Measurements from ENCODE around the gene CTTNBP2NL. TPM values are rescaled to one million over a fixed set of nuclear protein-coding genes. Genes with fewer than 3 reads are reported as not detected.

CTTNBP2NL gene
- total and polyA plus RNA-seq, 4 donors: 1.7 to 4.4 (median 3.0) TPM

DNA sequence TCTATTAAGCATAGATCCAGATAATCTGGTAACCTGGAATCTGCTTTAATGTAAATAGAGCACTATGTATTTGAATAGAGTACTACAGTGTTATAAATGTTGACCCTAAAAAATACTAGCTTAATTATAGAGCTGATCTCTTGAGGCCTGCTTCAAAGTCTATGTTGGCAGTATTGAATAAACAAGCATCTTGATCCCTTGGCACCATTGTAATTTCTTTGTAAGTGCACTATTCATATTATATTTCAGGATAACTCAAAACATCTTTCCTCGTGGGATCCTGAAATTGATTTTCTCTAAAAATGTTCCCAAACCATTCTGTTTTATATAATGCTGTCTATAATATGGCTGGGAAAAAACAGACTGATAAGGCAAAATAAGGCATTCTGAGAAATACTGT, 10.8 kb downstream of the CTTNBP2NL start:
- Histone ChIP-seq H3K27ac (ENCODE audit: low read depth in 1 of 2, low read length in 2 of 2) (no peak overlapping the region), H3K9me3 (ENCODE audit: control insufficient read depth in 4 of 4, low read length in 3 of 4) (no peaks in the 10 kb centered on the region), H3K27me3 (ENCODE audit: control insufficient read depth in 4 of 4, insufficient read depth in 4 of 4, low read length in 3 of 4) (no peaks in the 10 kb centered on the region), H3K9ac (ENCODE audit: low read depth in 1 of 2, low read length in 2 of 2) (no peak overlapping the region), H3K36me3 (ENCODE audit: control insufficient read depth in 4 of 4, insufficient read depth in 3 of 4, low read depth in 1 of 4, low read length in 3 of 4) (no peaks in the 10 kb centered on the region), H3K4me3 (ENCODE audit: low read depth in 1 of 3, low read length in 3 of 3) (no peak overlapping the region), H3K4me1 (ENCODE audit: control insufficient read depth in 4 of 4, insufficient read depth in 4 of 4, low read length in 3 of 4) (no peaks in the 10 kb centered on the region)
- TF ChIP-seq, protein P1, sequence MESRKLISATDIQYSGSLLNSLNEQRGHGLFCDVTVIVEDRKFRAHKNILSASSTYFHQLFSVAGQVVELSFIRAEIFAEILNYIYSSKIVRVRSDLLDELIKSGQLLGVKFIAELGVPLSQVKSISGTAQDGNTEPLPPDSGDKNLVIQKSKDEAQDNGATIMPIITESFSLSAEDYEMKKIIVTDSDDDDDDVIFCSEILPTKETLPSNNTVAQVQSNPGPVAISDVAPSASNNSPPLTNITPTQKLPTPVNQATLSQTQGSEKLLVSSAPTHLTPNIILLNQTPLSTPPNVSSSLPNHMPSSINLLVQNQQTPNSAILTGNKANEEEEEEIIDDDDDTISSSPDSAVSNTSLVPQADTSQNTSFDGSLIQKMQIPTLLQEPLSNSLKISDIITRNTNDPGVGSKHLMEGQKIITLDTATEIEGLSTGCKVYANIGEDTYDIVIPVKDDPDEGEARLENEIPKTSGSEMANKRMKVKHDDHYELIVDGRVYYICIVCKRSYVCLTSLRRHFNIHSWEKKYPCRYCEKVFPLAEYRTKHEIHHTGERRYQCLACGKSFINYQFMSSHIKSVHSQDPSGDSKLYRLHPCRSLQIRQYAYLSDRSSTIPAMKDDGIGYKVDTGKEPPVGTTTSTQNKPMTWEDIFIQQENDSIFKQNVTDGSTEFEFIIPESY (IDR thresholded peaks at IDR 0.05): no peak
- TF ChIP-seq, protein P2, sequence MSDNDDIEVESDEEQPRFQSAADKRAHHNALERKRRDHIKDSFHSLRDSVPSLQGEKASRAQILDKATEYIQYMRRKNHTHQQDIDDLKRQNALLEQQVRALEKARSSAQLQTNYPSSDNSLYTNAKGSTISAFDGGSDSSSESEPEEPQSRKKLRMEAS (IDR thresholded peaks at IDR 0.05): no peak
- TF ChIP-seq FOXA1 (IDR thresholded peaks at IDR 0.05) (no peak), EGR1 (IDR thresholded peaks at IDR 0.05; ENCODE audit: low read depth in 2 of 2) (no peak), FOXA2 (IDR thresholded peaks at IDR 0.05) (no peak), ATF3 (IDR thresholded peaks at IDR 0.05) (no peak), HNF4G (IDR thresholded peaks at IDR 0.05) (no peak)
- 94% methylated on average over 1 of the region's 1 CpG for WGBS
- no peak for DNase-seq (ENCODE audit: low spot score)

GRCh38 chr1:112409414-112409813, 13.4 kb downstream of the CTTNBP2NL start:
- no peaks in the 10 kb centered on the region for H3K4me1 ChIP-seq (ENCODE audit: control insufficient read depth in 4 of 4, insufficient read depth in 4 of 4, low read length in 3 of 4)
- no peak overlapping the region for H3K27ac ChIP-seq (ENCODE audit: low read depth in 1 of 2, low read length in 2 of 2)
- H3K9me3 ChIP-seq (ENCODE audit: control insufficient read depth in 4 of 4, low read length in 3 of 4): no peaks in the 10 kb centered on the region
- DNase-seq (ENCODE audit: low spot score): no peak
- no peaks in the 10 kb centered on the region for H3K36me3 ChIP-seq (ENCODE audit: control insufficient read depth in 4 of 4, insufficient read depth in 3 of 4, low read depth in 1 of 4, low read length in 3 of 4)
- TF ChIP-seq, protein P2 (IDR thresholded peaks at IDR 0.05): no peak
- TF ChIP-seq NR2F2 (IDR thresholded peaks at IDR 0.05): no peak
- TF ChIP-seq ATF3 (IDR thresholded peaks at IDR 0.05): no peak
- no peak for TF ChIP-seq GABPA (IDR thresholded peaks at IDR 0.05 in 1 of 2, conservative IDR thresholded peaks at IDR 0.05 in 1 of 2)
- TF ChIP-seq, protein P3, sequence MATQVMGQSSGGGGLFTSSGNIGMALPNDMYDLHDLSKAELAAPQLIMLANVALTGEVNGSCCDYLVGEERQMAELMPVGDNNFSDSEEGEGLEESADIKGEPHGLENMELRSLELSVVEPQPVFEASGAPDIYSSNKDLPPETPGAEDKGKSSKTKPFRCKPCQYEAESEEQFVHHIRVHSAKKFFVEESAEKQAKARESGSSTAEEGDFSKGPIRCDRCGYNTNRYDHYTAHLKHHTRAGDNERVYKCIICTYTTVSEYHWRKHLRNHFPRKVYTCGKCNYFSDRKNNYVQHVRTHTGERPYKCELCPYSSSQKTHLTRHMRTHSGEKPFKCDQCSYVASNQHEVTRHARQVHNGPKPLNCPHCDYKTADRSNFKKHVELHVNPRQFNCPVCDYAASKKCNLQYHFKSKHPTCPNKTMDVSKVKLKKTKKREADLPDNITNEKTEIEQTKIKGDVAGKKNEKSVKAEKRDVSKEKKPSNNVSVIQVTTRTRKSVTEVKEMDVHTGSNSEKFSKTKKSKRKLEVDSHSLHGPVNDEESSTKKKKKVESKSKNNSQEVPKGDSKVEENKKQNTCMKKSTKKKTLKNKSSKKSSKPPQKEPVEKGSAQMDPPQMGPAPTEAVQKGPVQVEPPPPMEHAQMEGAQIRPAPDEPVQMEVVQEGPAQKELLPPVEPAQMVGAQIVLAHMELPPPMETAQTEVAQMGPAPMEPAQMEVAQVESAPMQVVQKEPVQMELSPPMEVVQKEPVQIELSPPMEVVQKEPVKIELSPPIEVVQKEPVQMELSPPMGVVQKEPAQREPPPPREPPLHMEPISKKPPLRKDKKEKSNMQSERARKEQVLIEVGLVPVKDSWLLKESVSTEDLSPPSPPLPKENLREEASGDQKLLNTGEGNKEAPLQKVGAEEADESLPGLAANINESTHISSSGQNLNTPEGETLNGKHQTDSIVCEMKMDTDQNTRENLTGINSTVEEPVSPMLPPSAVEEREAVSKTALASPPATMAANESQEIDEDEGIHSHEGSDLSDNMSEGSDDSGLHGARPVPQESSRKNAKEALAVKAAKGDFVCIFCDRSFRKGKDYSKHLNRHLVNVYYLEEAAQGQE (IDR thresholded peaks at IDR 0.05): no peak
- TF ChIP-seq RAD21 (IDR thresholded peaks at IDR 0.05): no peak
- no peak for TF ChIP-seq HNF4G (IDR thresholded peaks at IDR 0.05)
- no peak for TF ChIP-seq YY1 (IDR thresholded peaks at IDR 0.05)
- TF ChIP-seq EGR1 (IDR thresholded peaks at IDR 0.05; ENCODE audit: low read depth in 2 of 2): no peak
- TF ChIP-seq JUND (IDR thresholded peaks at IDR 0.05): no peak
- TF ChIP-seq, protein P4, sequence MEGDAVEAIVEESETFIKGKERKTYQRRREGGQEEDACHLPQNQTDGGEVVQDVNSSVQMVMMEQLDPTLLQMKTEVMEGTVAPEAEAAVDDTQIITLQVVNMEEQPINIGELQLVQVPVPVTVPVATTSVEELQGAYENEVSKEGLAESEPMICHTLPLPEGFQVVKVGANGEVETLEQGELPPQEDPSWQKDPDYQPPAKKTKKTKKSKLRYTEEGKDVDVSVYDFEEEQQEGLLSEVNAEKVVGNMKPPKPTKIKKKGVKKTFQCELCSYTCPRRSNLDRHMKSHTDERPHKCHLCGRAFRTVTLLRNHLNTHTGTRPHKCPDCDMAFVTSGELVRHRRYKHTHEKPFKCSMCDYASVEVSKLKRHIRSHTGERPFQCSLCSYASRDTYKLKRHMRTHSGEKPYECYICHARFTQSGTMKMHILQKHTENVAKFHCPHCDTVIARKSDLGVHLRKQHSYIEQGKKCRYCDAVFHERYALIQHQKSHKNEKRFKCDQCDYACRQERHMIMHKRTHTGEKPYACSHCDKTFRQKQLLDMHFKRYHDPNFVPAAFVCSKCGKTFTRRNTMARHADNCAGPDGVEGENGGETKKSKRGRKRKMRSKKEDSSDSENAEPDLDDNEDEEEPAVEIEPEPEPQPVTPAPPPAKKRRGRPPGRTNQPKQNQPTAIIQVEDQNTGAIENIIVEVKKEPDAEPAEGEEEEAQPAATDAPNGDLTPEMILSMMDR (IDR thresholded peaks at IDR 0.05; ENCODE audit: low read depth, low read length, missing input control): no peak
- no peak for TF ChIP-seq FOXA1 (IDR thresholded peaks at IDR 0.05)
- TF ChIP-seq SP1 (IDR thresholded peaks at IDR 0.05): no peak
- TF ChIP-seq, protein P1 (IDR thresholded peaks at IDR 0.05): no peak
- no peak for TF ChIP-seq RXRA (IDR thresholded peaks at IDR 0.05)
- no peak for TF ChIP-seq HNF4A (conservative IDR thresholded peaks at IDR 0.05)
- TF ChIP-seq TAF1 (conservative IDR thresholded peaks at IDR 0.05): no peak
- no peak for TF ChIP-seq FOXA2 (IDR thresholded peaks at IDR 0.05)
- H3K9ac ChIP-seq (ENCODE audit: low read depth in 1 of 2, low read length in 2 of 2): no peak overlapping the region
- H3K27me3 ChIP-seq (ENCODE audit: control insufficient read depth in 4 of 4, insufficient read depth in 4 of 4, low read length in 3 of 4): no peaks in the 10 kb centered on the region
- WGBS: 92% methylated on average over 2 of the region's 2 CpGs
- no peak overlapping the region for H3K4me3 ChIP-seq (ENCODE audit: low read depth in 1 of 3, low read length in 3 of 3)
